Muscle of arm (tissue), 12 donors: ENCODE measurements around the gene MLH3. TPM values are rescaled to one million over a fixed set of nuclear protein-coding genes. Genes with fewer than 3 reads are reported as not detected.
"Not testable (repeated sequence)": the region's sequence is repeated elsewhere in the genome, so short reads cannot be mapped to it uniquely, and the experiment has no call there.

Source experiments
- DNase-seq: peaks from one replicate; pipeline ENCODE4 v3.0.0-alpha.2; 2013
- polyA plus RNA-seq, 12 donors: library from polyadenylated mRNA; unstranded; fragments of 120-200 nt; gene quantifications; one replicate each; pipeline ENCODE4 v1.2.1, GENCODE V29; 2013; ENCODE audit not compliant: insufficient read length in 12 of 12

Gene MLH3
- polyA plus RNA-seq, 12 donors, result 19.0 to 28.6 (median 23.0) TPM; not detected in 1

GRCh38 chr14:75068294-75069120, 17.2 kb upstream of the MLH3 start:
- peak; percentile 68 for DNase-seq

GRCh38 chr14:75067765-75068164, 16.5 kb upstream of the MLH3 start:
- not testable (repeated sequence) for DNase-seq

- DNase-seq, result no peak
Measured at GRCh38 chr14:75067212-75067611, 15.9 kb upstream of the MLH3 start.

GRCh38 chr14:75066691-75067090, 15.4 kb upstream of the MLH3 start:
- no peak for DNase-seq

DNA sequence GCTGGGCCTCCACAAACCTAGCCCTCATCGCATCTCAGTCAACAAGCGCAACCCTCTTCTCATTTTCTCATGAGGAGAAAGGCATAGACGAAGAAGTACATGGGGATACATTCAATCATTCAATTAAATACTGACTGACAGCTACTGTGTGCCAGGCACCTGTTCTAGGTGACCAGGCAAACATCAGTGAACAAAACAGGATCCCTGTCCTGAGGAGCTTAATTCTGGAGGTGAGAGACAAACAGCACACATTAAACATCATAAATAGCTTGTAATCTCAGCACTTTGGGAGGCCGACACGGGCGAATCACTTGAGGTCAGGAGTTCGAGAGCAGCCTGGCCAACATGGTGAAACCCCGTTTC, 12.9 kb upstream of the MLH3 start:
- DNase-seq, result no peak

- DNase-seq, result peak; percentile 95
Measured at GRCh38 chr14:75063491-75064204, 12.4 kb upstream of the MLH3 start, which contains the start of gene ACYP1. Gene ACYP1, minus strand, starts transcription at chr14:75064024. Its CDS starts 471 bp downstream, at chr14:75063553.

DNA sequence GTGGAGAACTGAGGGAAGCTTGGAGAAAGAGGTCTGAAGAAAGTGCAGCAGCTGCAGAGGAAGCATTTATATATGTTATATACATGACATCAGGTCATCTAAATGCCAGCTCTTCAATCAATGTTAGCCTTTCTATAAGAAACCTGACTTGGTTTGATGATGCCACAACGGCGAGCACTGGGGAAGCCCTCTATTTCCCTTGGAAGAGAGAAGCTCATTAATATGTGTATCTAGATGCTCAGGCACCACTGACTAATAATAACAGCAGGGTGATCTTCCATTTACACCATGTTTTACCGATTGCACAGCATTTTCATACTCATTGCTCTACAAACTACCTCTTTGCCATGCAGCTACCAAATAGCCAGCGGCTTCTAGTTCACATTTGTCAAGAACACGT, 11.7 kb upstream of the MLH3 start:
- DNase-seq, result no peak

DNA sequence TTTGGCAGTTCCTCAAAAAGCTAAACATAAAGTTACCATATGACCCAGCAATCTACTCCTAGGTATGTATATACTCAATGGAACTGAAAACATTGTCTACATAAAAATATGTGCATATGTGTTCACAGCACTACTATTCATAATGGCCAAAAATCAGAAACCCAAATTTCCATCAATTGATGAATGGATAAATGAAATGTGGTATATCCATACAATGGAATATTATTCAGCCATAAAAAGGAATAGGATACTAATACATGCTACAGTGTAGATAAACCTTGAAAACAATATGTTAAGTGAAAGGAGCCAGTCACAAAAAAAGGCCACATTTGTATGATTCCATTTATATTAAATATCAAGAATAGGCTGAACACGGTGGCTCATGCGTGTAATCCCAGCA, 9.2 kb upstream of the MLH3 start:
- no peak for DNase-seq

DNA sequence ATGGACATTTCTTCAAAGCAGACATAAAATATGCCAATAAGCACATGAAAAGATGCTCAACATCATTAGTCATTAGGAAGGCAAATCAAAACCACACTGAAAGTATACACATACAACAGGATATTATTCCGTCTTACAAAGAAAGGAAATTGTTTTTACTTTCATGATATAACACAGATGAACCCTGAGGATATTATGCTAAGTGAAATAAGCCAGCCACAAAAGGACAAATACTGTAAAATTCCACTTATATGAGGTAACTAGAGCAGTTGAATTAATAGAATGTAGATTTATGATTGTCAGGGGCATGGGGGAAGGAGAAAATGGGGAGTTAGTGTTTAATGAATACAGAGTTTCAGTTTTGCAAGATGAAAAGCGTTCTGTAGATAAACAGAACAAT, 8.4 kb upstream of the MLH3 start:
- no peak for DNase-seq

GRCh38 chr14:75054421-75054820, 3.2 kb upstream of the MLH3 start:
- DNase-seq, result no peak

DNA sequence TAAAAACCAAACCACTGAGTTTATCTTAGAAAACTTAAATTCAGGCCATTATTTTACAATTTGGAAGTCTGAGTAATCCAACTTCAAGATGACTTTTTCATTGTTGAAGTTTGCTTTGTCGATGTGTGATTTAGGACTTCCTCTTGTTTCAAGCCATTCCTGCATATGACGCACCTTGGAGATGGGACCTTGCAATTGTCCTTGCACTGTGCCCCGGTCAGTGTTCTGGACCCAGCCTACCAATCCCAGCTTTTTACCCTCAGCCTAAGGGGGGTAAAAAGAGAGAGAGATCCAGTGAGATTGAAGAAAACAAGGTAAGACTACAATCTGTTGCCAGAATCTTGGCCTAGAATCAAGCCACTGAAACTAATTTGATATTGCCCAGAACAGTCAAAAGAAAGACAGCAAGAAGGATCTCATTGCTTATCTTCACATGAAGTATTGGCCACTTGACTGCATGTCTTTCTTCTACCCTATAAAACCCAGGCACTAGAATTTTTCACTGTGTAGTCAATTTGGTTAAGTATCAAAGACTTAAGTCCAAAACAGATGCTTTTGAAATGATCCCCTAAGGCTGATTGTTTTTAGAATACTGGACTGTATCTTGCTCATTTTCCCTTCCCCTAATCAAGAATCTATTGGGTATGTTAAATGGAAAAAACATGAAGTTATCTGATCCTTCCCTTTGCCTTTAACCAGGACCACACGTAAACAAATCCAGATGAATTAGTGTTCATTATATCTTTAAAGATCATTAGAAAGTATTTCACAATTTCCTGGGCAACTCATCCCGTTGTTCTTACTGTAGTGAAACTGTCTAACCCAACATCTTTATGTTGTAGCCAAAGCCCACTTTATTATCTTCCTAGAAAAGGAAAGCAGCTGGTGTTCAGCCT, 2.4 kb upstream of the MLH3 start:
- DNase-seq, result no peak

DNA sequence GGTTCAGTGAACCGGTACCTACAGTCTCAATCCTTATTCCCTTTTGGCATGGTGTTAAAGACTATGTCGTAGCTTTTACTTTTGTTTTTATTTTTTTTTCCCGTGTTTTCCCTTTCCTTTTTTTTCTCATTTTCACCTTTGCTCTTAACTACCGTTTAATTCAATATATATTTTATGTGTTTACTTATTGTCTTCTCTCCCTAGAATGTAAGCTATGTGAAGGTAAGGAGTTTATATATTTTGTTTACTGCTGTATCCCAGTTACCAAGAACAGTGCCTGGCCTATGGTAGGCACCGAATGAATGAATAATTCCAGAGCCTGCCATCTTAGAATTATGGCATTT, 261 bp upstream of the MLH3 start:
- no peak for DNase-seq

DNA sequence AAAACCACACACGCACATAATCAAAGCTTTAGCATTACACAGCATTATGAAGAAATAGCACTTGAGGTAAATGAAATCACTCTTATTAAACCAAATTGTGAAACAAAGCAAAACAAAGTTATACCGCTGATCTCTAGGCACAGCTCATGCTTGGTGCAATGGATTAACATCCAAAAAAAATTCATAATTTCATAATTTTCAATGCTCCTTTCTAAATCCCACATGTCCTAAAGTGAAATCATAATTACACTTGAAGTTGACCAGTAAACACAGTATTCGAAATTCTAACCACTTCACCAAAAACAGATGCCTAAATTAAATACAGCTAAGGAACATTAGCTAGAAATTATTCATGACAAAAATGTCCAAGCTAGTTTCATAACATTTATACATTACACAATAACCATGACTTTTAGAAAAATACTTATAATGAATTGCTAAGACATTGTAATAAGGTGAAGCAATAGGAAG, 1.5 kb downstream of the MLH3 start:
- no peak for DNase-seq

GRCh38 chr14:75049136-75049535, 2.1 kb downstream of the MLH3 start:
- DNase-seq, result no peak

- no peak for DNase-seq
Measured at GRCh38 chr14:75048101-75048500, 3.2 kb downstream of the MLH3 start.

DNA sequence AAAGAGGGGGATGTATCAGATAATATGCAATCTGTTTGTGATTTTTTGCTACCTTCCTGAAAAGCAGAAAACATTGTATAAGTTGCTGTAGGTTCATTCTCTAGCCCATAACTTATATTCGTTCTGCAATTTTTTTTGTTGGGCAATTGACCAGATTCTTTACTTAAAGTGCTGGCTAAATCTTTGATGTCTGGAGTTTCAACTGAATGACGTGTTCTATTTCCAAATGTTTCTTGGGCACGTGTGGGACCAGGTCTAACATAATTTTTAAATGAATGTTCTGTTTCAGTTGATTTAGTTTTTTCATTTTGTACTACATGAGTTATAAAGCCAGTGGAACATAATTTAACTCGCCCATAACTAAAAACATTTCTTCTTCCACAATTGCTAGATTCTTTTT, 3.8 kb downstream of the MLH3 start:
- no peak for DNase-seq

DNA sequence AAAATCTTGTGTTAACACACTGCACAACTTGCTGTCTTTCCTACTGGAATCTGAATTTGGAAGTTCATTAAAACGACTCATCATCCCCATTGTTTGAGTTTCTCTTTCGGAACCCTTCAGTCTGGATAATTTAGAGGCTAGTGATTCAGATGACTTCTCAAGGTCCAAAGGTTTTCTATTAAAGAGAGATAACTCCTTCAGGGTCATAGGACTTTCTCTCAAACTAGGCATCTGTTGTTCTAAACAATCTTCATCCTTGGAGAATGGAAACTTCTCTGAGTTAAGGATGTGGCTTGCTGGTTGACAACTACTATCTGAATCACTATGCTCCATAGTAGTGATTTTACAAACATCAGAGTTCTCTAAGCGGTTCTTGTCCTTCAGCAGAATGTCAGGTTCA, 4.4 kb downstream of the MLH3 start:
- DNase-seq, result no peak

GRCh38 chr14:75046275-75046674, 5.0 kb downstream of the MLH3 start:
- DNase-seq, result no peak

- peak; percentile 49 for DNase-seq
Measured at GRCh38 chr14:75044752-75045151, 6.5 kb downstream of the MLH3 start.

DNA sequence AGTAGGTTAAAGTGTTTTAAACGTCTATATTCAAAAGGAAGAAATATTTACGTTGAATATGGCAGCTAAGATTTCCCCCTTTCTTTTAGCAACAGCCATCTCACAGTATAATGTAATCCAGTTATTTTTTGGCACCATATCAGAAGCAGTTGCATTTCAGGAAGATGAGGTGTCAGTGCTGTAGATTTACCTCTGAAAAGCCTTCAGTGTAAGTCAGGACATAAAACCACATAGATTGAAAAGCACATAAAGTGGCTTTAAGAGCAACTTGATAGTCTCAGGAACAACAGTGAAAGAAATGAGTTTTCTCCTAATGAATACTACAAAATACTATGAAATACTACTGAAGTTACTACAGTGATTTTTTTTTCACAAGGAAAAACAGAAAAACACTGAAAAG, 6.9 kb downstream of the MLH3 start:
- no peak for DNase-seq

- no peak for DNase-seq
Measured at GRCh38 chr14:75042035-75042434, 9.2 kb downstream of the MLH3 start.

DNA sequence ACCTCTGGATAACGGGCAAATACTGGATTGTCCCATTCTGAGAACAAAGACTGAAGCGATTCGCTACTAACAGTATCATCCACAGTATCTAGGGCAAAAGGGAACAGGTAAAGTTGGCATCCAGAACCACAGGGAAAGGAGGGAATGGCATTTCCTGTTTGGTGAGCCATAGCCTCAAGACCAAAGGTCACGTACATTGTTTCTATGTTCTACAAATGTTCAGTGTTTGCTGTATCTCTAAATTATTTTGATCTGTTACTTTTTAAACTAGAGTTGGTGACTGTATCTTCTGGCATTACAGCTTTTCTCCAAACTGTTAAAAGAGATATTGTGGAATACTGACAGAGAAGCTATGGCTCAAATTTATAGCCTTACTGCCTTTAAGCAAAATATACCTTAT, 9.7 kb downstream of the MLH3 start:
- no peak for DNase-seq
